ENCODE measurements around the gene AP3M1. TPM values are rescaled to one million over a fixed set of nuclear protein-coding genes. Genes with fewer than 3 reads are reported as not detected.

AP3M1 gene
- total and polyA plus RNA-seq, 8 donors = 37.5 to 56.4 (median 53.8) TPM

GRCh38 chr10:74163319-74164068, 12.9 kb upstream of the AP3M1 start:
- H3K4me1 ChIP-seq = peaks cover 3 to 32% of the 10 kb centered on the region in 2 donors
- no peaks in the 10 kb centered on the region for H3K9me3 ChIP-seq
- TF ChIP-seq, protein P1, sequence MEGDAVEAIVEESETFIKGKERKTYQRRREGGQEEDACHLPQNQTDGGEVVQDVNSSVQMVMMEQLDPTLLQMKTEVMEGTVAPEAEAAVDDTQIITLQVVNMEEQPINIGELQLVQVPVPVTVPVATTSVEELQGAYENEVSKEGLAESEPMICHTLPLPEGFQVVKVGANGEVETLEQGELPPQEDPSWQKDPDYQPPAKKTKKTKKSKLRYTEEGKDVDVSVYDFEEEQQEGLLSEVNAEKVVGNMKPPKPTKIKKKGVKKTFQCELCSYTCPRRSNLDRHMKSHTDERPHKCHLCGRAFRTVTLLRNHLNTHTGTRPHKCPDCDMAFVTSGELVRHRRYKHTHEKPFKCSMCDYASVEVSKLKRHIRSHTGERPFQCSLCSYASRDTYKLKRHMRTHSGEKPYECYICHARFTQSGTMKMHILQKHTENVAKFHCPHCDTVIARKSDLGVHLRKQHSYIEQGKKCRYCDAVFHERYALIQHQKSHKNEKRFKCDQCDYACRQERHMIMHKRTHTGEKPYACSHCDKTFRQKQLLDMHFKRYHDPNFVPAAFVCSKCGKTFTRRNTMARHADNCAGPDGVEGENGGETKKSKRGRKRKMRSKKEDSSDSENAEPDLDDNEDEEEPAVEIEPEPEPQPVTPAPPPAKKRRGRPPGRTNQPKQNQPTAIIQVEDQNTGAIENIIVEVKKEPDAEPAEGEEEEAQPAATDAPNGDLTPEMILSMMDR (IDR thresholded peaks at IDR 0.05) = no peak
- intact Hi-C loops (cut with DNase I) = no loop called here
- DNase-seq (no peak), ATAC-seq (no peak)
- peak overlapping the region in 1 of 2 donors; percentile 21 for H3K27ac ChIP-seq
- no peak overlapping the region for H3K4me3 ChIP-seq
- no peaks in the 10 kb centered on the region for H3K36me3 ChIP-seq
- H3K27me3 ChIP-seq = no peaks in the 10 kb centered on the region

GRCh38 chr10:74160013-74160412, 9.4 kb upstream of the AP3M1 start:
- intact Hi-C loops (cut with DNase I) = no loop called here

GRCh38 chr10:74156919-74157289, 6.3 kb upstream of the AP3M1 start:
- DNase-seq (peak in 1 of 4 donors; percentile 52), ATAC-seq (no peak)
- H3K4me3 ChIP-seq = no peak overlapping the region
- no peaks in the 10 kb centered on the region for H3K36me3 ChIP-seq
- no peak overlapping the region for H3K27ac ChIP-seq
- intact Hi-C loops (cut with DNase I) = no loop called here
- H3K9me3 ChIP-seq = no peaks in the 10 kb centered on the region
- H3K4me1 ChIP-seq = peaks cover 10 to 15% of the 10 kb centered on the region in 2 donors
- TF ChIP-seq, protein P1 (IDR thresholded peaks at IDR 0.05) = no peak
- H3K27me3 ChIP-seq = no peaks in the 10 kb centered on the region

More at GRCh38 chr10:74160013-74160412, 9.4 kb upstream of the AP3M1 start:
- Histone ChIP-seq H3K4me3 (no peak overlapping the region), H3K27ac (no peak overlapping the region), H3K36me3 (no peaks in the 10 kb centered on the region), H3K27me3 (no peaks in the 10 kb centered on the region), H3K9me3 (no peaks in the 10 kb centered on the region), H3K4me1 (peaks cover 7% of the 10 kb centered on the region in 2 donors)
- TF ChIP-seq, protein P1 (IDR thresholded peaks at IDR 0.05) = no peak
- ATAC-seq (no peak), DNase-seq (no peak)

- TF ChIP-seq, protein P1 (IDR thresholded peaks at IDR 0.05) = no peak
- Histone ChIP-seq H3K4me1 (peaks cover 24 to 26% of the 10 kb centered on the region in 2 donors), H3K9me3 (no peaks in the 10 kb centered on the region), H3K4me3 (no peak overlapping the region), H3K27ac (no peak overlapping the region), H3K36me3 (no peaks in the 10 kb centered on the region), H3K27me3 (no peaks in the 10 kb centered on the region)
- intact Hi-C loops (cut with DNase I) = no loop called here
- ATAC-seq (no peak), DNase-seq (no peak)
Measured at GRCh38 chr10:74153676-74154075, 3.0 kb upstream of the AP3M1 start.

GRCh38 chr10:74153123-74153522, 2.5 kb upstream of the AP3M1 start:
- H3K9me3 ChIP-seq = no peaks in the 10 kb centered on the region
- peak in 1 of 4 donors; percentile 51 for DNase-seq
- intact Hi-C loops (cut with DNase I) = no loop called here
- H3K27ac ChIP-seq = no peak overlapping the region
- no peak for ATAC-seq
- no peaks in the 10 kb centered on the region for H3K27me3 ChIP-seq
- H3K36me3 ChIP-seq = no peaks in the 10 kb centered on the region
- TF ChIP-seq, protein P1 (IDR thresholded peaks at IDR 0.05) = peak in 1 of 2 donors; percentile 28
- peak overlapping the region in 1 of 2 donors; percentile 90 for H3K4me3 ChIP-seq
- peaks cover 24 to 32% of the 10 kb centered on the region in 2 donors for H3K4me1 ChIP-seq
